Coronary artery (tissue), 2 donors: ENCODE results near the gene SHISA4.

Experiments
- DNase-seq: peaks from one replicate; pipeline ENCODE4 v3.0.0-alpha.2; 2017; ENCODE audit warnings: low spot score
- H3K27ac ChIP-seq, 2 donors: fragments of 200-600 bp; sonication (generic); one replicate each; pipeline ENCODE4 v1.5.1; 2016 to 2019
- H3K4me3 ChIP-seq: fragments of 200-600 bp; sonication (generic); 2 replicates; pipeline ENCODE4 v1.5.1; 2016; ENCODE audit warnings: mild to moderate bottlenecking, moderate library complexity
- TF ChIP-seq, protein P1 (sequence below): fragments of 200-600 bp; sonication (generic); IDR thresholded peaks from one replicate; pipeline ENCODE4 v1.5.1; 2019; ENCODE audit warnings: antibody characterized with exemption

The SHISA4 gene

DNA sequence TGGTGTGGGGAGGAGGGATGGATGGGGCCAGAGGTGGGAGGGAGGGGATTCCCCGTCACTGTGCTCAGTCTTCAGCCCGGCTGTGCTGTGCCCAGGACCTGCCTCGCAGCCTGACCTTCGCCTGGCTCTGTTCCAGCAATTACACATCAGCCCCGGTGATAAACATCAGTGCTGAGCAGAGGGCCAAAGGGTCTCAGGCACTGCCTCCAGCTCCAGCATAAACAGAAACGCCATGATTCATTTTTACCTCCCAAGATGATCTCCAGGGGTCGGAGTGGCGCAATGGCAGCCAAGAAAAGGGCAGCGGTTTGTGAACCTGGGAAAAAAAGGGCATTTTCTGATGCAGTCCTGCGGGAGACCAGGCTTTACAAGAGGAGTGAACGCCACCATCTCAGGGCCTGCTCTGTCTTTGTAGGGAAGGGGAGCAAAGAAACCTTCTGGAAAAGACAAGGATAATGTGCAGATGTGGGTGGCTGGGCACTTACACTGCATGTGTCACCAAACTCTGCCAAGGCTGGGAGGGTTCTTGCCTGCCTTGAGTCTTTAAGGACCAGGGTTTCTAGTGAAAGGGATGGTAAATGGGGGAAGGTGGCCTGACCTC is 28.1 kb downstream of the SHISA4 start:
- peak overlapping the region; percentile 88 to 97 for H3K27ac ChIP-seq
- peak; percentile 93 for DNase-seq
- H3K4me3 ChIP-seq: peak overlapping the region; percentile 60
- TF ChIP-seq, protein P1, sequence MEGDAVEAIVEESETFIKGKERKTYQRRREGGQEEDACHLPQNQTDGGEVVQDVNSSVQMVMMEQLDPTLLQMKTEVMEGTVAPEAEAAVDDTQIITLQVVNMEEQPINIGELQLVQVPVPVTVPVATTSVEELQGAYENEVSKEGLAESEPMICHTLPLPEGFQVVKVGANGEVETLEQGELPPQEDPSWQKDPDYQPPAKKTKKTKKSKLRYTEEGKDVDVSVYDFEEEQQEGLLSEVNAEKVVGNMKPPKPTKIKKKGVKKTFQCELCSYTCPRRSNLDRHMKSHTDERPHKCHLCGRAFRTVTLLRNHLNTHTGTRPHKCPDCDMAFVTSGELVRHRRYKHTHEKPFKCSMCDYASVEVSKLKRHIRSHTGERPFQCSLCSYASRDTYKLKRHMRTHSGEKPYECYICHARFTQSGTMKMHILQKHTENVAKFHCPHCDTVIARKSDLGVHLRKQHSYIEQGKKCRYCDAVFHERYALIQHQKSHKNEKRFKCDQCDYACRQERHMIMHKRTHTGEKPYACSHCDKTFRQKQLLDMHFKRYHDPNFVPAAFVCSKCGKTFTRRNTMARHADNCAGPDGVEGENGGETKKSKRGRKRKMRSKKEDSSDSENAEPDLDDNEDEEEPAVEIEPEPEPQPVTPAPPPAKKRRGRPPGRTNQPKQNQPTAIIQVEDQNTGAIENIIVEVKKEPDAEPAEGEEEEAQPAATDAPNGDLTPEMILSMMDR: no peak

DNA sequence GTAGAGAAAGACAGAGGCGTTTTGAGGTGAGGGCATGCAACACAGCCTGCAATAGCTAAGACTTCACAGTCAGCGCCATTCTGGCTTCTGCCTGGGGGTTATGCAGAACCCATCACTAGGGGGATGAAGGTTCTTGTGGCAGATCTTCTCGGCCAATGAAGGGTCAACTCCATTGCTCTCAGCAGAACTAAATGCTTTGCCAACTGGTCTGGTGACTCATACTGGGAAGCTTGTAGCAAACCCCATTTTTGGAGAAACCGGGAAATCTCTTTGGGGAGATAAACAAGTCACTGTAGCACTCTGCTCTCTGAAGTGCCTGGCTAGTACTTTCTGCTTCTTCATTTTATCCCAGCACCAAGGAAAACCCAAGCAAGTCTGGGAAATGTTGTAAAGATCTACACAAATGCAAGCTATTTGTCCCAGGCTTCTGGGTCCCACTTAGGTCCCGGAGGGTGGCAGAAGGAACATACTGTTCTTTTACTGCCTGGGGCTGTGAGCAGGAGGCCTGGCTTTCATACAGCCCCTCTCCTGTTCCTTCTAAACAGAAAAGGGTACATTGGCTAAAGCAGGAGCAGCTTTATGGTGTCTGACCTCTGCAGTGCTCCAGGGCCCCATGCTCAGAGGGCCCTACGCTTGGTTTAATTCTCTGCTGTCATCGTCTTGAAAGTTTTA is 28.8 kb downstream of the SHISA4 start:
- Histone ChIP-seq H3K4me3 (peak overlapping the region; percentile 60), H3K27ac (peak overlapping the region; percentile 88 to 97)
- DNase-seq: no peak
- TF ChIP-seq, protein P1: no peak

DNA sequence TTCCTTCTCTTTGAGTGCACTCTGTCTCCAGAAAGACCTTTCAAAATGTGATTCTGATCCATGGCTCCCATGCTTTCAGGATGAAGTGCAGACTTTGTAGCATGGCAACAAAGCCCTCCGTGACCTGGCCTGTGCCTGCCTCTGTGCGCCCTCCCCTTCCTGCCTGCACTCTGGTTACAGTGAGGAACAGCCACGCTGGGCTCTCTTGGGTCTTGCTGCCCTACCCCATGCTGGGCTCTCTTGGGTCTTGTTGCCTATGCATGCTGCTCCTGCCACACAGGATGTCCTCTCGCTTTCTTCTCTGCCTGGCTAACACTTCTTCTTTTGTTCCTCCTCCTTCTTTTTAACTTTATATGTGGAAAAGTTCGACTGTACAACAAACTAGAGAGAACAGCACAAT is 29.6 kb downstream of the SHISA4 start:
- H3K27ac ChIP-seq: peak overlapping the region; percentile 88 to 97
- H3K4me3 ChIP-seq: peak overlapping the region; percentile 60
- DNase-seq: no peak
- TF ChIP-seq, protein P1: no peak

DNA sequence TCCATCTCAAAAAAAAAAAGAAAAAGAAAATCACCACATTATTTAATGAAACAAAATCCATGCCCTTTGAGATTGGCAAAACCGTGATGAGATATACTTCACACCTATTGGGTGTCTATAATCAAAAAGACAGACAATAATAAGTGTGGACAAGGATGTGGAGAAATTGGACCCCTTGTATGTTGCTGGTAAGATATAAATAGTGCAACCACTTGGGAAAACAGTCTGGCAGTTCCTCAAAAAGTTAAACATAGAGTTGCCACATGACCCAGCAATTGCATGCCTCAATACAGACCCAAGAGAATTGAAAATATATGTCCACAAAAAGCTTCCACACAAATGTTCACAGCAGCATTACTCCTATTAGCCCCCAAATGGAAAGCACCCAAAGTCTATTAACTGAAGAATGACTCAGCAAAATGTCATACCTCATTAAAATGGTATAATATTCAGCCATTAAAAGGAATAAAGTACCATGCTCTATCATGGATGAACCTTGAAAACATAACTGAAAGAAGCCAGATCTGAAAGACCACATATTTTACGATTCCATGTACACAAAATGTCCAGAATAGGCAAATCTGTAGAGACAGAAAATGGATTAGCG is 33.4 kb downstream of the SHISA4 start:
- TF ChIP-seq, protein P1: no peak
- DNase-seq: no peak
- Histone ChIP-seq H3K27ac (peak overlapping the region; percentile 51 to 81), H3K4me3 (peak overlapping the region; percentile 38)

DNA sequence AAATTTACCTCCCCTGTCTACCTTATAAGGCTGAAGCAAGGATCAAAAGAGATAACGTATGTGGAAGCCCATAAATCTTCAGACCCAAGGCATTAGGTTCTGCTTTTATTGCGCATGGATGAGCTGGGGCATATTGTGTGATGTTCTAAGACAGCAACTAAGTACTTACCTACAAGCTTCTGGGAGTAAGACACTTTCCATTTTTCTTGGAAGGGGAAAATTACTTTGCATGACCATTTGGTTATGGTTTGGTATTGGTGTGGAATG is 36.5 kb downstream of the SHISA4 start:
- TF ChIP-seq, protein P1: no peak
- peak overlapping the region; percentile 60 to 66 for H3K27ac ChIP-seq
- H3K4me3 ChIP-seq: no peak overlapping the region
- DNase-seq: no peak

DNA sequence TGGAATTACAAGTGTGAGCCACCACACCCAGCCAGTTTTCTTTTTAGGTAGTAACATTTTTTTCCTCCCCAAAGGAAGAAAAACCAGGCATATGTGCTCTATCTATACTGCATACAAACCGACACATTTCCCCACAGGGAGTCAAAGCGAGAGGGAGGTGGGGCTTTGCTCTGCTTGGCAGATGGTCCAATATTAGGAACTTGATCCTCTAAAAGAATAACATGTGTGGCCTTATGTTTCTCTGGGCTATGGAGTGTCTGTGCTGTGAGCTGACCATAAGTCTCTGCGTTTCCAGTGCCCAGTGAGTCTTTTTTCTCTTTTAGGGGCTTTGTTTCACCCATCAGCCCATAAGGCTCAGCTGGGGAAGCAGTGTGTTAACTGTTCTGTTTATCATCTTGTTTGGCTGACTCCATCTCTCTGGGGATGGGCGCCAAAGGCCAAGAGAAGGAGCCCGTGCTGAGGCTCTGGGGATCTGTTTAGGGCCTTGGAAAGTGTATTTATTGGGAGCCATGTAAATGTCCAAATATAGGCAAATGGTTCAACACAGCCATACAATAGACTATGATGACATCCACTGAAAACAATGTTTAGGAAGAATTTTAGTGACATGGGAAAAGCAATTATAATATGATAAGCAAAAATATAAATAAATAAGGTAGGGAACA is 37.4 kb downstream of the SHISA4 start:
- Histone ChIP-seq H3K27ac (peak overlapping the region; percentile 32 to 66), H3K4me3 (no peak overlapping the region)
- no peak for DNase-seq
- TF ChIP-seq, protein P1: no peak
